Adipose tissue (tissue), 3 donors: ENCODE results near the gene PLXNA1. TPM values are rescaled to one million over a fixed set of nuclear protein-coding genes. Genes with fewer than 3 reads are reported as not detected.

ENCODE experiments used
- H3K27ac ChIP-seq: one replicate; pipeline ENCODE4 v1.5.1; 2013; ENCODE audit warnings: low read depth, low read length
- WGBS, 3 donors: extraction: QIAGEN DNeasy Blood & Tissue Kit; methylation state at CpG; one replicate each; pipeline ENCODE4 v1.1.7; 2013; 5-methylcytosine and 5-hydroxymethylcytosine counted together
- polyA plus RNA-seq, 3 donors: library from polyadenylated mRNA; stranded (reverse); fragments of 200-250 nt; gene quantifications; one replicate each; pipeline ENCODE4 v1.2.3, GENCODE V29; 2013
- donor health status: healthy with polysubstance abuse.
- donor health status: Bipolar disorder and iron deficiency.
- donor health status: healthy.

Gene PLXNA1
- polyA plus RNA-seq, 3 donors: 5.6 to 12.3 (median 7.4) TPM

DNA sequence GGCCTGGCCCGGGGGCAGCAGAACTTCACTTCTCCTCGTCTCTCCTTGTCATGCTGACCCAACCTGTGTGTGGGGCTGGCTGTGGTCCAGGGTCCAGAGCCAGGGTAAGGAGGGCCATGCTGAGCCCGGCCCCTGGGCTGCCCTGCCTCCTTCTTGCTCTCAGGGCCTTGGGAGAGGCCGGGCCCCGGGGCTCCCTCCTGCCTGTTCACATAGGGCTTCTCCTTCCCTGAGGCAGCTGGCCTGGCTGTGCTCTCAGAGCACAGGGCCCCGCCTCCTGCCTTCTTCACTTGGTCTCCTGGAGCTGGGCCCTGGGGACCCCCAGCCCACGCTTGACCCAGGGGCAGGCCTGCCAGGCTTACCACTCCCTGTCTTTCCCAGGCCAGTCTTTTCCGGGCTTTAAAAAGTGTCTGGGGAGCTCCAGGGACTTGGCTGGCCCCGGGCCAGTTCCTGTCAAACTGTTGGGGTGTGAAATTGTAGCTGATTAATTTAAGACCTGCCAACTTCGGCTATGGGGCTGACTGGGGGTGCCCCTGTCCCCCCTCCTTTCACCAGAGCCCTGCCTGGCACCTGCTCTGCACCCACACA lies 11.8 kb downstream of the PLXNA1 start:
- H3K27ac ChIP-seq: no peak overlapping the region
- WGBS, 3 donors: 35 to 58% (median 49%) methylated on average over 9 to 10 of the region's 10 CpGs

DNA sequence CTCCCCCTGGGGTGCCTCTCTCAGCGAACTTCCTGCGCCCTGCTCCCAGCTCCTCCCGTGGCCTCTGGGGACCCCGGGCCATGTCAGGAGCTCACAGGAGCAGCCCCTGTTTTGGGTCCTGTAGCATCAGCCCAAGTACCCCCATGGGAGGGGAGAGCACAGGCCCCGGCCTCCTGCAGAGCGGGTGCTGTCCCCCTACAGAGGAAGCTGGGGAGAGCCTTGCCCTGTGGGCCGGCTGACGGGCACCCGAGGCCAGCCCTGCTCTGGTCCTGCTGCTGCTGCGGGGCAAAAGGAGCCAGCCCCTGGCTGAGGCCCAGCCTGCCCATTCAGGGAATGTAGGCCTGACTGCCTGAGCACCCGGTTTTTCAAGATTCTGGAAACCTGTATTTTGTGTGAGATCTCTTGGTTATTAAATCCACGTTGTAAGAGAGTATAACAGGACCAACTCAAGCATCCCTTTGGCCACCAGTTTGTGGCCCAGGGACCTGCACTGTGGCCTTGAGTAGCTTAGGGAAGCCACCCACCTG lies 12.4 kb downstream of the PLXNA1 start:
- no peak overlapping the region for H3K27ac ChIP-seq
- WGBS, 3 donors: 53 to 78% (median 61%) methylated on average over 12 of the region's 12 CpGs

DNA sequence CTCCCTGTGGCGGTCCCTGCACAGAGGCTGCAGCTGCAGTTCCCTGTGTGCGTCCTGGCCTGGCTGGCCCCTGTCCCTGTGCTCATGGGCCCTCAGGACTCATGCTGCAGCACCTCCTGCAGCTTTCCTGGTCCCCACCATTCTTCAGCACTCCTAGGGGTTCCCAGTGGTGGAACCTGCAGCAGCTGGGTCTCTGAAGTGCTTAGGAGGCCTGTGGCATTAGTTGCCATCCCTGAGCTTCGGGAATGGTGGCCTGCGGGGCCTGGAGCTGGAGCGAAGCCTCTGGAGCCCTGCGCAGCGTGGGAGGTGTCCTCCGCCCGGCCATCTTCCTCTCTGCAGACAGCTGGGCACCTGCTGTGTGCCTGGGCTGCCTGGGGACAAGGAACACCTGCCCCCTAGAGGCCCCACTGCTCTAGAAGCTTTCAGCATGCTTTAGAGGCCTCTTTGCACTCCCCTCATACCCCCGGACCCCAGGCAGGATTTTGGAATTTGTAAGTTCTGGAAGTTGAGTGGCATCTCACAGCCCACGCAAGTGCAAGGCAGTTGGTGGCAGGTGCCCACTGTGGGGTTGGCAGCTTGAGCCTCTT lies 13.1 kb downstream of the PLXNA1 start:
- 92 to 97% (median 94%) methylated on average over 11 of the region's 11 CpGs for WGBS, 3 donors
- no peak overlapping the region for H3K27ac ChIP-seq

DNA sequence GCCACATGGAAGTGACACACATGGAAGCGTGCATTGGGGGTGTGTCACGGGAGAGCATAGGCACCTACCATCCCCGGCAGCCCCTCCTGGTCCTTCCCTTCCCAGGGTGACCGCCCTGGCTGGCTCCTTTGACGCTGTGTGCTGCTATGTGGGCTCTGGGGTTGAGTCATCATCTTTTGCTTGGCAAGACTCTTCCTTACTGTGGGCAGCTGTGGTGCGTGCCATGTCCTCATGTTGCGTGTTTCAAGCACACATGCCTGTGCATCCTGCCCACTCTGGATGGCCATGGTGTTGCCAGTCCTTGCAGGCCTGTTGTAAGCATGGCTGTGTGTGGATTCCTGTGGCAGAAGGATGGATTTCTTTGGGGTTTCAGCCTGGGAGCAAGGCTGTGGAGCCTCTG lies 14.0 kb downstream of the PLXNA1 start:
- H3K27ac ChIP-seq: no peak overlapping the region
- 85 to 96% (median 94%) methylated on average over 7 of the region's 7 CpGs for WGBS, 3 donors

DNA sequence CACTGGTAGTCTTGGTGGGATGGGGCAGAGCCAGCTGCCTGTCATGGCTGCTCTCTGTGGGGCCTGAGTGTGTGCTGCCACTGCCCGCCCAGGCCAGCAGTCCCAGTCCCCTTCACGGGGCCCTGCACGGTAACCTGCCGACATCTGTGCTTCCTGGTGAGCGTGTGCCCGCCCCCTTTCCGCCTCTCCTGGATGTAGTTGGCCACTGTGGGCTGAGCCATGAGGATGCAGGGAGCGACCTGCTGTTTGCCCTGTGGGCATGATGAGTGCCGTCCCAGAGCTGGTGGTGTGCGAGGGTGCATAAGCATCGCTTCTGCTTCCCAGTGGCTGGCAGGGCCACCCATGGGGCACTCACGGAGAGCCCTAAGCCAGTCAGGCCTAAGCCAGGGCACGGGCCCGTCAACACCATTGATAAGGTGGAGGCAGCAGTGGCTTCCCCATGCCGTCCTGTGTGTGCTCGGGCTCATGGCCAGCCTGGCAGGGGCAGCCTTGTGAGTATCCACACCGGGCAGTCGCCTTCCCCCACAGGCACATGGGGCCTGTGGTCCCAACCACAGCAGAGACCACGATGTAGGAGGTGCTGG lies 14.6 kb downstream of the PLXNA1 start:
- H3K27ac ChIP-seq: no peak overlapping the region
- 80 to 92% (median 86%) methylated on average over 19 of the region's 19 CpGs for WGBS, 3 donors

DNA sequence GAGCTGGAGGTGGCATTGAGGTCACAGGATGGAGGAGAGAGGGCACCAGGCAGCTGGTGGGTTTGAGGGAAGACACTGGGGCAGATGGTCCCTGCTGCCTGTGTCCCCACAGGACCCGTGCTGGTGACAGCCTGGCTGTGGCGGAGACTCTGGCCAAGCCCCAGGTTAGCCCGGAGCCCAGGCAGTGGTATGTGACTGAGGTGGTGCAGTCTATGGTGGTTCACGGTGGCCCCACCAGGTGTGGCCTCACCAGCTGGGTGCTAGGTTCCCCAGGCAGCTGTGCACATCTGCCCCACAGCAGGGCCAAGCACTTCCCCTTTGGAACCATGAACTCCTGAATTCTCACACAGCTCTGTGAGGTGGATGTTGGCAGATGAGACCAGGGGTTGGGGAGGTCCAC lies 15.4 kb downstream of the PLXNA1 start:
- no peak overlapping the region for H3K27ac ChIP-seq

DNA sequence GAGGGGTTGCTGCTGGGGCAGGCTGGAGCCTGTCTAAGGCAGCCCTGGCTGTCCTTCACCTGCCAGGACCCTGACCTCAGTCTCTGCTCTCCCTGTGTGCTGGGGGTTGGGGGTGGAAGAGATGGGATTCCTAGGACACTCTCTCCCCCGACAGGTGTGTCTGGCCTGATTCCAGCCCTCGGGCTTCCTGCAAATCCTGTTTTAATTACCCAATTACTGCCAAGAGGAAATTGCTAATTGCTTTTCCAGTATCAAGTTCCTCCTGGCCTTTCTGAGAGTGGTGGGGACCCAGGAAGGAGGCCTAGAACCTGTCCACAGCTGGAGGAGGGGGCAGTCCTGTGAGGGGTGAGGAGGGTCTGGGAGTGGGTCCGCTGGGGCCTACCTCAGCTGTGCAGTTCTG lies 15.8 kb downstream of the PLXNA1 start:
- WGBS, 3 donors: 42 to 57% (median 44%) methylated on average over 3 of the region's 3 CpGs
- H3K27ac ChIP-seq: no peak overlapping the region

More for the DNA sequence above, 15.4 kb downstream of the PLXNA1 start:
- WGBS, 3 donors: 69 to 93% (median 77%) methylated on average over 3 to 4 of the region's 4 CpGs

DNA sequence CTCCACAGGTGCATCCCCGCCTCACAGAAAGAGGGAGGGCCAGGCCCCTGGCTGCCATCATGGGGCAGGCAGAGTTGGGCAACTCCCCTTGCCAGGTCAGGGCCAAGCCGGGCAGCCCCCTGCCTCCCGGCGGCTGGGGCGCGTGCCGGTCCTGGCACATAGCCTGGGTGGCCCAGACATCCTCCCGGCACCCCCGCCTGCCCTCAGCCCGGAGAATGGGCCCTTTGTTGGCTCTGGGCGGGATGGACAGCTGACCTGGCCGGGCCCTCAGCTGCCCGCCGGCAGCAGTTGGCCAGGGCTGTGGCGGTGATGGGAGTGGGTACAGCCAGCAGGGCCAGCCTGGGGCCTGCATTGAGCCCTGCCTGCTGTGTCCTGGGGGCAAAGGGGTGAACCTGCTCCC lies 16.5 kb downstream of the PLXNA1 start:
- 72 to 86% (median 75%) methylated on average over 15 of the region's 15 CpGs for WGBS, 3 donors
- no peak overlapping the region for H3K27ac ChIP-seq

DNA sequence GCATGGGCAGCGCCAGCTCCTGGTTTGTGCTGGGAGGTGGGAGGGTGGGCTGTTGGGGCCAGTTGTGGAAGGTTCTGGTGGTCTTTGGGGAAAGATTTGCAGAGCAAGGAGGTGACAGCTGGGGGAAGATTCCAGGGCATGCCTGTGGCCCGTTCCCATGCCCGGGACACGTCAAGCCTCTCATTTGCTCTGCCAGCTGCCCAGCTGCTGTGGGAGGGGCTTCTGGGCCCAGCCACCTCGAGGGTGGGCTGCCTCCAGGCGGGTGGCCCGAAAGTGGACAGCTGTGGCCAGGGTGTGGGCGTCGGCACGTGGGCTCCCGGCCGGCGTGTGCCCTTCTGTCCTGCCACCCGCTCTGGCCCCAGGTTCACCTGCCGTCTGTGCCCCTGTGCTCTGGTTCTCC lies 17.2 kb downstream of the PLXNA1 start:
- H3K27ac ChIP-seq: no peak overlapping the region
- 80 to 89% (median 87%) methylated on average over 14 to 15 of the region's 15 CpGs for WGBS, 3 donors

DNA sequence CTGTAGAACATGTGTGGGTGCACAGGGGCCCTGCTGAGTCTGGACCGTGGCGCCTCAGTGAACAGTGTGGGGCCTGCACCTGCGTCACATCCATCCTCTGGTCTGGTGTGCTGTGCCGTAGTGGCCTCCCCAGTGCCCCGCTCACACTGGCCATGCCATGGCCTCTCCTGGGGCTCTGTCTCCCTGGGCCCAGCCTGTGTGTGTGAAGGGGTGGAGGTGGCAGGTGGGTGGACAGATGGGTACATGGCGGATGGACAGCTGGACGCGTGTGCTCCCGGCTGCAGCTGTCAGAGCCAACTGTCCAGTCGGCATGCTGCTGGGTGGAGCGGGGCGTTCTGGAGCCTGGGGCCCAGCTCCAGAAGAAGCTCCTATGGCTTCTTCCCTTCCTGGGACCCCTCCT lies 17.8 kb downstream of the PLXNA1 start:
- 91 to 95% (median 91%) methylated on average over 12 of the region's 12 CpGs for WGBS, 3 donors
- H3K27ac ChIP-seq: no peak overlapping the region

DNA sequence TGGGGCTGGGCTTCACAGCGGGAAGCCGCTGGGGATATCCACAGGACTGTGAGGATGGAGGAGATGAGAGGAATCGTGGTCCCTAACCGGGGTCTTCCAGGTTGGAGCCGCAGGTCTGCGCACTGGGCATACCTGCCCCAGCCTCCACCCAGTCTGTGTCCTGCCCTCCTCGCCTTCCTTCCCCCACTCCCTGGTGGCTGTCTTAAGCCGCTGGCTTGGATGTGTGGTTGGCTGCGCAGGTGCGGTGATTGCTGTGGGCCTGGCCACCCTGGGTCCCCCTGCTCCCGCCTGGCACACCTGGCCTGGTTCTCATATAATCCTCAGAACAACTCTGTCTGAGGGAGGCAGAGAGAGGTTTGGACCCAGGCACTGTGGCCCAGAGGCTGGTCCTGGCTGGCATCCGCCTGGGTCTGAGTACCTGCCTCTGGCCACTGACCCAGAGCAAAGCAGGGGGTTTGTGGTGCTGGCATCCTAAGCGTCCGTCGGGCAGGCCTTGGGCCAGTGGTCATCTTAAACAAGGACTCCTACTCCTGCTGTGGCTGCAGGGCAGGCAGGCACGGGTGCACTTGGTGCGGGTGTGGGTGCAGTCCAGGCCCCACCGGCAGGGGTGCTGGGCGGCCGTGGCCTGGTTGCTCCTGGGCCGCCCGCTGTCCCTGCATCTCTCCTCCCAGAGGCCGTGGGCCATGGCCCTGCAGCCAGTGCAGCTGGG lies 18.7 kb downstream of the PLXNA1 start:
- 63 to 77% (median 75%) methylated on average over 20 to 23 of the region's 23 CpGs for WGBS, 3 donors
- H3K27ac ChIP-seq: no peak overlapping the region

DNA sequence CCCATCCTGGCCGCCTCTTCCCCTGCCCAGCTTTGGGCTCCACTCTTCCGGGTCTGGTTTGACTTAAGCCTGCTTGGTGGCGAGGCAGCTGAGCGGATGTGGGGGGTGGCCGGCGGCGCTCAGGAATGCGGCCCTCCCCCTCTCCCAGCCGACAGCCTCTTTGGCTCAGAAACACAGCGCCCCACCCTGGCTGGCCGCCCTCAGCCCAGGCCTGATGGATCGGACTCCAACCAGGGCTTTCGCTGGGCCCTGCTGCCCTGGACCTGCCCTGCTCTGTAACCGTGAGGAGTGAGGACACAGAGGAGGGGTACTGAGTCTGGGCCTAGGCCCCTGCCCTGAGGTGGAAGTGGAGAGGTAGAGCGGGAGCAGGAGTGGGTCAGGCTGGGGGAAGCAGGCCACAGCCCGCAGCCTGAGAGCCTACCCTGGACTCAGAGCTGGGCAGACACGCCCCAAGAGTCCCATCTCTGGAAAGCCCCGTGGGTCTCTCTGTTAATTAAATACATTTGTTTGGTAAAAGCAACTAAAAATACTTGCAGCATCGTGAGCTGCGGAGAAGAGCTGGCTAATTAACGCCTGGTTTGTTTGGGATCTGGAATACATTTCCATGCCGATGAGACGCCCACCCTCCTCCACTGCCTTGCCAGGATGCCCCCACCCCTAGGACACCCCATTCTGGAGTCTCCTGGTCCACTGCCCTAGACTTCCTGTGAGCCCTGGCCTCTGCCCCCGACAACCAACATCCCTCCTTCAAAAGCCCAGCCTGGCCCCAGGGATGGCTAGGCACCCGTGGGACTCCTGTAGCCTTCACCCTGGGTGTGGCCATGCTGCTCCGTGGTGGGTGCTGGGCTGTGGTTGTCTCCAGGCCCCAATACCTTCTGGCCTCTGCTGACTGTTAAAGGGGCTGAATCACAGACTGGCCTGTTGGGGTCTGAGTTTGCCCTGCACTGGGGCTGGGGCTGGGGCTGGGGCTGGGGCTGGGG lies 19.6 kb downstream of the PLXNA1 start:
- WGBS, 3 donors: 30 to 58% (median 47%) methylated on average over 25 to 26 of the region's 26 CpGs
- no peak overlapping the region for H3K27ac ChIP-seq

DNA sequence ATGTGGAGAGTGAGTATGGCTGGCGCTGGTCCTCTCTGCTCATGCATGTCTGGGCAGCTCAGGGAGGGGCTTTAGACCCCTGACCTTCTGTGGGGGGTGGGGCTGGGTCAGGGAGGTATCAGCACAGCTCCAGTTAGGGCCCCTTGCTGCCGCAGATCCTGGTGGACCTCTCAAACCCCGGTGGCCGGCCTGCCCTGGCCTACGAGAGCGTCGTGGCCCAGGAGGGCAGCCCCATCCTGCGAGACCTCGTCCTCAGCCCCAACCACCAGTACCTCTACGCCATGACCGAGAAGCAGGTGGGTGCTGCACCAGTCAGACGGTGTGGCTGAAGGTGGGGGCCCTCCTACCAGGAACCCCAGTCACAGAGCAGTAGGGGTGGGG lies 20.2 kb downstream of the PLXNA1 start:
- H3K27ac ChIP-seq: no peak overlapping the region
- 93 to 98% (median 96%) methylated on average over 12 of the region's 12 CpGs for WGBS, 3 donors

DNA sequence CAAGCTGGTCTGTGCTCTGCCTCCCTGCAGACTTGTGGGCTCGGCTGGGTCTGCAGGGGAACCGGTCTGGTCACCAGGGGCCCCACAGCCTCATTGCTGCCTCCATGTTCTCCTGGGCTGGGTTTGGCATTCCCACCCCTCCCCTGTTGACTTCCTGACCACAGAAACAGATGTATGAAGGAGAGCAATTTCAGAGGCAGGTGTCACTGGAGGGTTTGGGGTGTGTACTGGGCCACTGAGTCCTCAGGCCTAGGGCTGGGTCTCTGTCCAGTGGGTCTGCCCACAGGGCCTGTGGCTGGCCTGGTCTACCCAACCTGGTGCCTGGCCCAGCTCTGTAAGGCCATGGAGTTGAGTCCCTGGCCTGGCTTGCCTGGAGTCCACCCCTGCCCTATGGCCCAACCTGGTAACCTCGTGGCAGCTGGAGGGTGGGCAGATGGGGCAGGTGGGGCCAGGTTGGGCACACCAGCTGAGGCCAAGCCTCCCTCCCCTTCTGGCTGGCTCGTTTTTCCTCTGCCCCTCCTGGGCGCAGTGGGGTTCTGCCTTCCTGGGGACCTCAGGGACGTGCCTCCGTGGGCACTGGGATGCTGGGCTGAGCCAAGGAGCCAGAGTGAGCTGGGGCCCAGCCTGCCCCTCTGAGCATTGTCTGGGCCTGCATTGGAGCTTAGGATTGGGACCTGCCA lies 20.8 kb downstream of the PLXNA1 start:
- H3K27ac ChIP-seq: no peak overlapping the region
- 90 to 98% (median 92%) methylated on average over 6 to 7 of the region's 7 CpGs for WGBS, 3 donors

DNA sequence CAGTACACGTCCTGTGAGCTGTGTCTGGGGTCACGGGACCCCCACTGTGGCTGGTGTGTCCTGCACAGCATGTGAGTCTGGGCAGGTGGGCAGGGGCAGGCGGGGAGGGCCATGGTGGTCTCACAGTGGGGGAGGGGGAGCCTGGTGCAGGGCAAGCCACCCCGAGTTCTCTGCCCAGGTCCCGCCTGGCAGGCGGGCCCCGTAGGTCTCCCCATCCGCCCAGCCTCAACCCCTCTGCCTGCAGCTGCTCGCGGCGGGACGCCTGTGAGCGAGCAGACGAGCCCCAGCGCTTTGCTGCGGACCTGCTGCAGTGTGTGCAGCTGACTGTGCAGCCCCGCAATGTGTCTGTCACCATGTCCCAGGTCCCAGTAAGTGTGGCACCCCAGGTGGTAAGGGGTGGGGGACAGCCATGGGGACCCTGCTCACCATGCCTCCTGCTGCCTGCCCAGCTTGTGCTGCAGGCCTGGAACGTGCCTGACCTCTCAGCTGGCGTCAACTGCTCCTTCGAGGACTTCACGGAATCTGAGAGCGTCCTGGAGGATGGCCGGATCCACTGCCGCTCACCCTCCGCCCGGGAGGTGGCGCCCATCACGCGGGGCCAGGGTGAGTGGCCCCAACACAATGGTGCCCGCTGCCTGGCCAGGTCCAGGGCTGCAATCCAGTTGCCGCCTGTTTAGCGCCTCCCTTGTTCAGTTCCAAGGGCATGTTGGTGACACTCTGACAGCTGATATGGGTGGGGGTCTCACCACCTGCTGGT lies 21.9 kb downstream of the PLXNA1 start:
- H3K27ac ChIP-seq: no peak overlapping the region
- 95 to 97% (median 96%) methylated on average over 32 of the region's 32 CpGs for WGBS, 3 donors

DNA sequence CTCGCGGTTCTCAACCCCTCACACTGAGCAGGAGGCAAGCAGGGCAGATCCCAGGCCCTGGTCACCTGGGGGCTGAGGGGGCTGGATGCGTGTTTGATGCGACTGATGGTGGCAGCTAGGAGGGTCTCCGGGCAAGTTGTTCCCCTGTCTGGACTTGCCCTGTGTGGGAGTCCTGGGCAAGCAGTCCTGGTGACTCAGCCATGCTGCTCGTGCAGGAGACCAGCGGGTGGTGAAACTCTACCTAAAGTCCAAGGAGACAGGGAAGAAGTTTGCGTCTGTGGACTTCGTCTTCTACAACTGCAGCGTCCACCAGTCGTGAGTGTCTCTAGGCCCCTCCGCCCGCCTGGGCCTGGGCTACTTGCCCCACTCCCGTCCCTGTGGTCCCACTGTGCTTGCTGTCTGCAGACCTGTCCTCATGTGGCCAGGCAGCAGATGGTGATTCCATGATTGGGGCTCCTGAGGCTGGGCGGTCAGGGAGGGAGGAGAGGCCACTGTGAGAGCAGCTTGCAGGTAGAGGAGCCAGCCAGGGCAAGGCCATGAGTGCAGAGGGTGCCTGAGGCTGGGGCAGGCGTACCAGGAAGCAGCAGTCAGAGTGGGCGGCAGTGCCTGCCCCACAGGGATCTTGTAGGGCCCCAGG lies 23.1 kb downstream of the PLXNA1 start:
- WGBS, 3 donors: 92 to 96% (median 95%) methylated on average over 17 of the region's 17 CpGs
- no peak overlapping the region for H3K27ac ChIP-seq
